Activated CD4-positive, alpha-beta T cell treated with anti-CD3 and anti-CD28 coated beads for 24 hours (primary cell): ENCODE measurements around the gene SP4.

ENCODE experiments used
- DNase-seq, 2 donors: peaks; one replicate each; pipeline ENCODE4 v3.0.0-alpha.2; 2020; ENCODE audit warnings: low read depth in 2 of 2

The SP4 gene

GRCh38 chr7:21427871-21428658 lies at the start of gene SP4:
Gene SP4 (plus strand): TSS chr7:21428083. CDS start chr7:21428252, 169 bp downstream.
- peak; percentile 89 to 94 for DNase-seq

- no peak for DNase-seq
Measured at GRCh38 chr7:21383227-21384220, 44.4 kb upstream of the SP4 start.

GRCh38 chr7:21393937-21394336 lies 33.9 kb upstream of the SP4 start:
- DNase-seq, result no peak

- no peak for DNase-seq
Measured at GRCh38 chr7:21401944-21402343, 25.9 kb upstream of the SP4 start.

GRCh38 chr7:21407796-21408480 lies 19.9 kb upstream of the SP4 start:
- no peak for DNase-seq

- no peak for DNase-seq
Measured at GRCh38 chr7:21408481-21408820, 19.4 kb upstream of the SP4 start.

GRCh38 chr7:21412410-21412851 lies 15.5 kb upstream of the SP4 start:
- DNase-seq, result no peak

- no peak for DNase-seq
Measured at GRCh38 chr7:21412957-21413356, 14.9 kb upstream of the SP4 start.

- no peak for DNase-seq
Measured at GRCh38 chr7:21413502-21413901, 14.4 kb upstream of the SP4 start.

GRCh38 chr7:21414795-21415393 lies 13.0 kb upstream of the SP4 start:
- no peak for DNase-seq

- DNase-seq, result no peak
Measured at GRCh38 chr7:21417647-21418046, 10.2 kb upstream of the SP4 start.

- DNase-seq, result no peak
Measured at GRCh38 chr7:21422751-21423150, 5.1 kb upstream of the SP4 start.

- DNase-seq, result no peak
Measured at GRCh38 chr7:21425290-21425689, 2.6 kb upstream of the SP4 start.

GRCh38 chr7:21426286-21427181 lies 1.3 kb upstream of the SP4 start:
- DNase-seq, result peak in 1 of 2 donors; percentile 1

GRCh38 chr7:21427182-21427870 lies 557 bp upstream of the SP4 start:
- peak; percentile 98 to 99 for DNase-seq

- no peak for DNase-seq
Measured at GRCh38 chr7:21428659-21428941, 717 bp downstream of the SP4 start.

- no peak for DNase-seq
Measured at GRCh38 chr7:21429021-21429420, 1.1 kb downstream of the SP4 start.

- DNase-seq, result no peak
Measured at GRCh38 chr7:21429786-21430574, 2.1 kb downstream of the SP4 start.

- no peak for DNase-seq
Measured at GRCh38 chr7:21430575-21430954, 2.7 kb downstream of the SP4 start.
